ENCODE data around the gene LIPN.

The LIPN gene

DNA sequence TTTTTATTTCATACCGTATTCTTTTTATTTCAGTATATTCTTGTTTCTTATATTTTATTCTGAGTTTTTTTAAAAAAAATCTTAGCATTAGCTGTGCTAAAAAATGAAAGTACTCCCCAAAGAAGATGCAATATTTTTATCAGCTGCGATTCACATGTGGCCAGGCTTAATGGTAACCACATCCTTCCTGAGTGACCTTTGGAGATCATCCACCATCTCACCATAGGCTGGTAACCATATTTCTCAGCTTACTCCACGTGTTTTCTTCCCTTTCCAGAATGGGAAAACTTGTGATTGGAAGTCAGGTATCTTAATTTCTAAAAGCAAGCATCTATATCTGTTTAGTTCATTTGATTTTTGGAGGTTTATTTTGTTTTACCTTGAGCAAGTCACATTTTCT is 23.9 kb downstream of the LIPN start:
- DNase-seq (ENCODE audit: low read depth, low spot score) = no peak

DNA sequence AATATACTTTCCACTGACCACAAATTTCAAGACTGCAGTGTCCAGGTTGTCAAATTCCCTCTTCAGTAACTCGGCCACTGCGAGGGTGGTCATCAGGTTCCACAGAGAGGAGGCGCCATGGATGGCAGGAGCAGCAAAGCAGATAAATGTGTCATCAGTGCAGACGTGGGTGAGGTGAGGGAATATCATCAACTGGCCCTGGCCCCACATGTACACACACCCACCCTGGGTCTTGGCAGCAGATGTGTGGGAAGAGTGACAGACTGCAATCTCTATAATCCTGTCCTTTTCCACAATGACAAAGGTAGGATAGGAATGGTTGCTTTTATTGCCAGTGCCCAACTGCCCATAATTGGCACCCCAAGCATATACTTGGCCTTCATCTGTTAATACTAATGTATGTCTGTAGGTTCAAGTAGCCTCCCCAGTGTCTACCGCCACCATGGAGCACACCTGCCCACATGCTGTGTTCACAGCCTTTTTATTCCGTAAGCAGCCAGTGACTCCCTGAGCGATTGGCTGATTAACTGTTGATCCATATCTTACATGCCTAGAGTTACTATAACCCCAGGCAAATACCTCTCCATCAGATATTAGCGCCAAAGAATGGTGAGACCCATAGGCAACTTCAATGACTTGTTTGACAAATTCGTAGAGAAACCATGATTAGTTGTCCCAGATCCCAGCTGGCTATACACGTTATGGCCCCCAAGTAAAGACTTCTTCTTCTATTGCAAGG is 26.4 kb downstream of the LIPN start:
- no peak for DNase-seq (ENCODE audit: low read depth, low spot score)

DNA sequence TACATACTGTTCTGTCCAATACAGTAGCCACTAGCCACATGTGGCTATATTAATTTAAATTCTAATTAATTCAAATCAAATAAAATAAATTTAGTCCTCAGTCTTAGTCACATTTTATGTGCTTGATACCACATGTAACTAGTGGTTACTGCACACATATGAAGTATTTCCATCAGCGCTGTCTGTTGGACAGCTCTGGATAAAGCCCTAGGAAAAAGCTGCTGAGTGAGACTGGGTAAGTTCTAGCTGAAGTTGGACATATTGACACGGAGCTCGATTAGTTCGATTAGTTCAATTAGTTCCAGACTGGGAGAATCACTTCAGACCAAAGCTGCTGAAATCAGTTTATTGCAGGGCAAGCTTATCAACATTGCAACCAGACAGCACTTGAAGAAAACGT is 27.6 kb downstream of the LIPN start:
- DNase-seq (ENCODE audit: low read depth, low spot score) = no peak

DNA sequence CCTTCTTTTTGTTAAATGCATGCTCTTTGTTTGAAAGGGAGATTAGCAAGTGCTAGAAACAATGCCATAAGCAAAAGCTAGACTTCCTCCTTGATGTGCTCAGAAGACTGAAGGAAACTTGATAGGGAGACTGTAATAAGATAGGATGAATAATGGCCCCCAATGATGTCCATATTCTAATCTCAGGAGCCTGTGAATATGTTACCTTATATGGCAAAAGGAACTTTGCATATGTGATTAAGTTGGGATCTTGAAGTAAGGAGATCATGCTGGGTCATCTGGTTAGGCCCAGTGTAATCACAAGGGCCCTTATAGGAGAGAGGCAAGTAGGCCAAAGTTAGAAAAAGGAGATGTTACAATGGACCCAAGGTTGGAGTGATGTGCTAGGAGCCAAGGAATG is 29.1 kb downstream of the LIPN start:
- DNase-seq (ENCODE audit: low read depth, low spot score) = no peak

DNA sequence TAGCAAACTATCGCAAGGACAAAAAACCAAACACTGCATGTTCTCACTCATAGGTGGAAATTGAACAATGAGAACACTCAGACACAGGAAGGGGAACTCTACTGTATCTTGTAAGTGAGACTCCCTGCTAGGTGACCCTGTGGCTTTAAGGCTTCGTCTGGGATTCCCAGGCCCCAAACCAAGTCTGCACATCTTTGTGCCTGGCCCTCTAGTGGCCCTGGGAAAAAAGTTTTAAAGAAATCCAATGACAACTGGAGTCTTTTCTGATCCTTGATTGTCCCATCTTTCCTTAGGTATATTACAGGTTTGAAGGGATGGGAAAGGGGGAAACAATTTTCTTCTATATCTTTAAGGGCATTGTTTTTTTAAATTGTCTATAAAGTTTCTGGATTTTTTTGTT is 32.1 kb downstream of the LIPN start:
- DNase-seq (ENCODE audit: low read depth, low spot score) = no peak

- DNase-seq (ENCODE audit: low read depth, low spot score) = no peak
Measured at GRCh38 chr10:88792661-88793060, 32.8 kb downstream of the LIPN start.

DNA sequence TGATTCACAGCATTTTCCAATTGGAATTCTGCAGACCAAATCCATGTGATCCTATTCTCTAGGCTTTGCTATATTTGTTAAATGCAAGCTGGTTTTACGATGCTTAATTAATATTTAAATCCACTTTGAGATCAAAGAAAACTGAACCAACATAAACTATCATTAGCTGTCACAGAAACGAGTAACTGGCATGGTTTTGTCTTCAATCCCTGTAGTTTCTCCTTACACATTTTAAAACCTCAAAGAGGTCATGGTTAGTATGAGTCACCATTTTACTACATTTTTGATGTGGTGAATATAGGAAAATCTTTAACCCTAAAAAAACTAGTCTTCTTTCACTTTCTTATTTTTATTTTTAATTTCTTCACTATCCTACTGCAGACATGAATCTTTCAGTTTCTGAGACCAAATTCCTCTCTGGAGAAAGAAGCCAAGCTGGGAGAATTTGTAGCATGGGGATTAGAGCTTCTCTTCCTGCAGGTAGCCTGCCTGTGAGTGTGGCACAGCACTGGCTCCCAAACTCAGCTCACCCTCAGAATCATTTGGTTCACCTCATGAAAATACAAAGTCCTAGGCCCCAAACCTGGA is 34.0 kb downstream of the LIPN start:
- DNase-seq (ENCODE audit: low read depth, low spot score) = no peak

DNA sequence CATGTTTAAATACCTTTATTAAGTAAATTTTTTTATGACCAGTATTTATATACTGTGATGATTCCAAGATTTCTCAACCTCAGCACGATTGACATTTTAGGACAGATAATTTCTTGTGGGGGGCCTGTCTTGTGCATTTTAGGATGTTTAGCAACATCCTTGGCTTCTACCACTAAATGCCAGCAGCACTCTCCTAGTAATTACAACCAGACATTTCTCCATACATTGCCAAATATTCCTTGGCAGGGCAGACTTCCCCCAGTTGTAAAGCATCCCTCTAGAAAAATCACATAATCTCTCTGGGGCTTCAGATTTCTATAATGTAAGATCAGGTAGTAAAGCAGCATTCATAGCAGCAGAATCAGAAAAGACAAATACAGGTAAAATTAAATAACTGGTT is 34.9 kb downstream of the LIPN start:
- no peak for DNase-seq (ENCODE audit: low read depth, low spot score)

- DNase-seq (ENCODE audit: low read depth, low spot score) = no peak
Measured at GRCh38 chr10:88800152-88801125, 40.6 kb downstream of the LIPN start.

- DNase-seq (ENCODE audit: low read depth, low spot score) = no peak
Measured at GRCh38 chr10:88802523-88803285, 42.9 kb downstream of the LIPN start, which contains the start of gene LIPM. Gene LIPM, plus strand, starts transcription at chr10:88802730. Its CDS starts 167 bp downstream, at chr10:88802897.

GRCh38 chr10:88803641-88804040 is 43.8 kb downstream of the LIPN start:
- no peak for DNase-seq (ENCODE audit: low read depth, low spot score)

DNA sequence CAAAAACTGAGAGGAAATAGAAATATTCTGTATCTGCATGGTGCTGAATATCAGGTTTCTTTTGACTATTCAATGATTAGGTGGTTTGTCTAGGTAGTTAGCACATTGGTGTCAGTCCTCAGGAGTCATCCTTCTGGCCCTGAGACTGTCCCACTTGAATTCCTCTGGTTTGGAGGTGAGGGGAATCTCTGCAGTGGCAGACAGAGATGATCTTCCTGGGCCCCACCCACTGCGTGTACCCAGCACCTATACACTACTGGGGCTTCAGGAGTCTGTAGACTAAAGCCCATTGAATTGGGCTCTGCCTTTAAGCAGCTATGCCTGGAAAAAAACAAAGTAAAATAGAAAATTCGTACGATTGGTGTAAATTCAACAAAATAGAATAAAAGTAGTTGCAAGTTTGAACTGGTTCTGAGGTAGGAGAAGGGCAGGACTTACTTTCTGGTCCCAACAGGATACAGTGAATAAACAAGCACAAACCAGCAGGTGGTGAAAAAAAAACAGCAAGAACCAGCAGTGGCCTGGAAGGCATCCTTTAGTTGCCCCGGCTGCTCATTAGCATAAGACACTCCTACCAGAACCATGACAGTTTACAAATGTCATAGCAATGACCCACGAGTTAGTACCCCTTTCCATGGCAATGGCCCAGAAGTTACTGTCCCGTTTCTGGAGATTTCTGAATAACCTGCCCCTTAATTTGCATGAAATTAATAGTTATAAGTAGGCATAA is 44.4 kb downstream of the LIPN start:
- no peak for DNase-seq (ENCODE audit: low read depth, low spot score)

DNA sequence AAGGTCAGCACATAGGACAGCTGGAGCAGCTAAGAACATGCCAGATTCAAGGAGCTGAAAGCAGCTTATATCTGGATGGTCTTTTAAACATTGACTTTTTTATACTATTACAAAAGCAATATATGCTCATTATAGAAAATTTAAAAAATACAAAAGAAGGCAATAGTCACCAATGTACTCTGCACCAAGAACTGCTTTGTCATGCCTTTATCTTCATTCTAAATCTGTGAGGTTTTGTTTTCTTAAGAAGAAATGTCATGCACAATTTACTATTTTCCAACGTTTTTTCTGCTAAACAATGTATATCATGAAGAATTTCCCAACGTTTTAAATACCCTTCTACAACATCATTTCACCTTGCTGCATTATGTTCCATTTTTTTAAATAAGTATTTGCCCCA is 45.5 kb downstream of the LIPN start:
- no peak for DNase-seq (ENCODE audit: low read depth, low spot score)

DNA sequence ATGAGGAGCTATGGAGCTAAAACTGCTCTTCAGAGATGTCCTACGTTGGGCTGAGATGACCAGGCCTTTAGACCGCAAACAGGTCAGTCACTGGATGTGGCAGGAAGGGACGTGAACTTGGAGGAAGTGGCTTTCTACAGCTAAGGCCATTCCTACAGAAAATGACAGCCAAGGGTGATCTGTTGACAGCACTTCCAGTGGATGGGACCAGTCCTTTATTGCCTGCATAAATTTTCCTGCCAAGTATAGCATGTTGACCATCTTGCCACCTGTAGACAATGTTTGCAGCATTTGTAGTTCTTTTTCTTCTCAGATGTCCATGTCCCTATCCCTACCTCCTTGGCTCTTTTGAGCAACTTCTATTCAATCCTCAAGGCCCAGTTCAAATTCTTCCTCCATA is 46.1 kb downstream of the LIPN start:
- no peak for DNase-seq (ENCODE audit: low read depth, low spot score)

- no peak for DNase-seq (ENCODE audit: low read depth, low spot score)
Measured at GRCh38 chr10:88809621-88810020, 49.8 kb downstream of the LIPN start.

GRCh38 chr10:88810196-88810961 is 50.6 kb downstream of the LIPN start:
- no peak for DNase-seq (ENCODE audit: low read depth, low spot score)

DNA sequence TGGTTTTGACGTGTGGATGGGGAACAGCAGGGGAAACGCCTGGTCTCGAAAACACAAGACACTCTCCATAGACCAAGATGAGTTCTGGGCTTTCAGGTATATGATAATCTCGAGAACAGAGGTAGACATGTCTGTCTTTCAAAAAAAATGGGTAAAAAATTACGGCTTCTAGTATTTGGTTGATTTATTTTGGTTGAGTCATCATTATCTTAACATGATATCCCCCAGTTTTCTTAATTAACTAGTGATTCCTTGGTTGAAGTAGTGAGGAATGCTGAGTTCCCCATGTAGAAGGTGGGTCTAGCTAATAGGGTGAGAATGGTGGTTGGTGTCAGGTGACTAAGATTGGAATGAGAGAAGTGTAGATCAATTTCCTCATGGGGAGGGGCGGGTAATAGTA is 53.4 kb downstream of the LIPN start:
- DNase-seq (ENCODE audit: low read depth, low spot score) = no peak

GRCh38 chr10:88819290-88819689 is 59.5 kb downstream of the LIPN start:
- no peak for DNase-seq (ENCODE audit: low read depth, low spot score)

DNA sequence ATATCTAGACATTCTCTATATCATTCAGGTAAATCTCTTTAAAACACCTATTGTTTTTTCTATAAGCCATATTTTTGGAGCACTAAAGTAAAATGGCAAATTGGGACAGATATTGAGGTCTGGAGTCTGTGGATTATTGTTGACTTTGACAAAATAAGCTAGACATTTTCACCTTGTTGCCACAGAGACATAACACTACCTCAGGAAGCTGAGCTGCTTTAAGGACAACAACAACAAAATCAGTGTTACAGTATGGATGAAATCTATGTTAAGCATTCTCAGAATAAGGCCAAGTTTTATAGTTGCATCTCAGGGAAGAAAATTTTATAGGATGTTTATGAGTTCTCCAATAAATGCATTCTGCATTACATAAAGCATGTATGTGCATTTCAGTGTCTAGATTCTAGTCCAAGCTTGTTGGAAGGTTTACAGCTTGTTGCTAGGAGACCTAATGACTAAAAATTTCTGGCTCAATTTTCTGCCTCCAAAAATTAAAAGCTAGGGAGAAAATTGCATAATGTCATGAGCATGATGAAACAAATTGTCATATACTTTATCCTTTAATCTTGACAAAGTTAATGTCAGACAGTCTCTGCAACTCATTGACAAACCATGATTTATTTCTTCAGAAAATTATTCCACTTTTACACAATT is 61.1 kb downstream of the LIPN start:
- no peak for DNase-seq (ENCODE audit: low read depth, low spot score)

DNA sequence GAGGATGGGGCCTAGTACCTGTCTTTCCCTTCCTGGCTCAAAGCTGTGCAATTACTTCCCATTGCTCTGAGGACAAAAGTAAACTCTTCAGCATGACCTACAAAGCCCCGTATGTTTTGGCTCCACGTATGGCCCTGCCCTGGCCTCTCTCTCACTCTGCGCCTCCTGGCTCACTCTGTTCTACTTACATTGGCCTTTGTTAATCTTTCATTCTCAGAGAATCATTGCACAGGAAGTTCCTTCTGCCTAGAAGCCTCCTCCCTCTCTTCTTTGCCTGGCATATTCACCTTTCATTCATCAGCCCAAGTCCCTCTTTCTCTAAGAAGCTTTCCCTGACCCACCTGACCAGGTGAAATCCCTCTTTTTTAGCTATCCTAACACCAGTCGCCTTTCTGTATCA is 66.6 kb downstream of the LIPN start:
- no peak for DNase-seq (ENCODE audit: low read depth, low spot score)

All from activated naive CD8-positive, alpha-beta T cell treated with anti-CD3 and anti-CD28 coated beads, Interleukin-2, amount 50 U/mL, for 16 hours (primary cell).